ENCODE data around the gene CCHCR1.

The CCHCR1 gene

DNA sequence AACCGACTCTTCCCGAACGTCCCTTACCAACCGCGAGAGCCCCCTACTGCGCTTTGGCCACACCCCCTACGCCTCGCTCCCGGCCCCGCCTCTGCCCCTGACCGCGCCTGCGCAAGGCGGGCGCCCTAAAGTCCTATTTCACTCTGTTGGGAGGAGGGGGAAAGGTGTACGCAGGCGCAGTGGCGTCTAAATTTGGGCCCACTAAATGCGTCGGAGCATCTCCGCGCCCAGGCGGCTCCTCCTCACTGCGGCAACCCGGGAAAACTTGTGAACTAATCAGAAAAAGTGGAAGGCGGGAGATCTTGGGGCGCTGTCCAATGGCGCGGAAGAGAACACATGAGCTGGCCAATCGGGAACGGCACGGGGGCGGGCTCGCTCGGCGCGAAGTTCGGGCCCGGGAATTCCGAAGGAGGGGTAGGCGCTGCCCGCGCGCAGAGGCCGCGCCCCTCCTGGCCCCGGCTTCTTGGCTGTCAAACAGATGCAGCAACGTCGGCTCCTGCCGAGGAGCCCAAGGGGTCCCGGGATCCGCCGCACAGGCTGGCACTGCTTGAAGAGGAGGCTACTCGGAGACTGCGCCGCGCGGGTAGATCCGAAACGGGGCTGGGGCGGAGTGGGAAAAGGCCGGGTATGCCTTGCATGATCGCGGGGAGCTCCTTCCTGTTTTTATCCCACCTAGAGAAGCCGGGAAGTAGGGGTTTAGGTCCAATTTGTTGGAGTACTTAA, 699 bp upstream of the CCHCR1 start, which contains the start of gene TCF19:
TSS of gene TCF19 (plus strand) at position 450 of the 723 bp plus-strand sequence. CDS start 881 bp downstream, outside the sequence.
- peak; percentile 93 for ATAC-seq
- no peak for TF ChIP-seq ESRRG (CRISPR knock-in tag; IDR thresholded peaks at IDR 0.05)
- no peak for TF ChIP-seq RARB (CRISPR knock-in tag; IDR thresholded peaks at IDR 0.05)
- no peak for TF ChIP-seq ZFP30 (CRISPR knock-in tag; IDR thresholded peaks at IDR 0.05)
- TF ChIP-seq PPARA (CRISPR knock-in tag; IDR thresholded peaks at IDR 0.05; ENCODE audit: borderline replicate concordance) = no peak
- TF ChIP-seq GLIS3 (CRISPR knock-in tag; IDR thresholded peaks at IDR 0.05) = no peak
- no peak for TF ChIP-seq ARNTL (CRISPR knock-in tag; IDR thresholded peaks at IDR 0.05; ENCODE audit: borderline replicate concordance, low read depth)
- no peak for TF ChIP-seq ZC3H10 (CRISPR knock-in tag; IDR thresholded peaks at IDR 0.05)
- no peak for TF ChIP-seq ZNF70 (CRISPR knock-in tag; IDR thresholded peaks at IDR 0.05)
- TF ChIP-seq, protein P1, sequence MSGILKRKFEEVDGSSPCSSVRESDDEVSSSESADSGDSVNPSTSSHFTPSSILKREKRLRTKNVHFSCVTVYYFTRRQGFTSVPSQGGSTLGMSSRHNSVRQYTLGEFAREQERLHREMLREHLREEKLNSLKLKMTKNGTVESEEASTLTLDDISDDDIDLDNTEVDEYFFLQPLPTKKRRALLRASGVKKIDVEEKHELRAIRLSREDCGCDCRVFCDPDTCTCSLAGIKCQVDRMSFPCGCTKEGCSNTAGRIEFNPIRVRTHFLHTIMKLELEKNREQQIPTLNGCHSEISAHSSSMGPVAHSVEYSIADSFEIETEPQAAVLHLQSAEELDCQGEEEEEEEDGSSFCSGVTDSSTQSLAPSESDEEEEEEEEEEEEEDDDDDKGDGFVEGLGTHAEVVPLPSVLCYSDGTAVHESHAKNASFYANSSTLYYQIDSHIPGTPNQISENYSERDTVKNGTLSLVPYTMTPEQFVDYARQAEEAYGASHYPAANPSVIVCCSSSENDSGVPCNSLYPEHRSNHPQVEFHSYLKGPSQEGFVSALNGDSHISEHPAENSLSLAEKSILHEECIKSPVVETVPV (CRISPR knock-in tag; IDR thresholded peaks at IDR 0.05) = no peak
- no peak for TF ChIP-seq ZNF8 (CRISPR knock-in tag; IDR thresholded peaks at IDR 0.05)
- no peak for TF ChIP-seq OSR1 (CRISPR knock-in tag; IDR thresholded peaks at IDR 0.05)
- no peak for TF ChIP-seq SNAI2 (CRISPR knock-in tag; IDR thresholded peaks at IDR 0.05)
- no peak for TF ChIP-seq CSDC2 (CRISPR knock-in tag; IDR thresholded peaks at IDR 0.05)
- no peak for TF ChIP-seq TOX (CRISPR knock-in tag; IDR thresholded peaks at IDR 0.05; ENCODE audit: borderline replicate concordance)
- no peak for TF ChIP-seq ZNF565 (CRISPR knock-in tag; conservative IDR thresholded peaks at IDR 0.05; ENCODE audit: low read depth)

DNA sequence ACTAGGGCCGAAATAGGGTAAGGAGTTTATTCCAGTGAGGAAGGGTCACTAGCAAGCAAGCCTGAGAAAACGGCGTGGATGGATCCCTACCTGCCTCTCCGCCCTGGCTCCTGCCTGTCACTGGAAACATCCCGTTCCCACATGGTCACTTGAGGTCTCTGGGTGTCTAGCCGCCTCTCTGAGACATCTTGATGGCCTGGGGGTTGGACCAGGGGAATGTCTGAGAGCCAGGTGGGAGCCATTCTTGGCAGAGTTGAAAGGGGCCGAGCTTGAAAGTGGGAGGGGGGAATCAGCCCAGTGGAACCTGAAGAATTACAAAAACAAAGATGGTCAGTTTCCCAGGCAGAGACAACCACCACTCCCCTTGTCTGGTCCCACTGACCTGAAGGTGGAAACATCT, 961 bp downstream of the CCHCR1 start:
- no peak for TF ChIP-seq ZC3H10 (CRISPR knock-in tag; IDR thresholded peaks at IDR 0.05)
- no peak for TF ChIP-seq GLIS3 (CRISPR knock-in tag; IDR thresholded peaks at IDR 0.05)
- TF ChIP-seq SNAI2 (CRISPR knock-in tag; IDR thresholded peaks at IDR 0.05) = no peak
- no peak for TF ChIP-seq CSDC2 (CRISPR knock-in tag; IDR thresholded peaks at IDR 0.05)
- TF ChIP-seq OSR1 (CRISPR knock-in tag; IDR thresholded peaks at IDR 0.05) = no peak
- no peak for TF ChIP-seq ZFP3 (CRISPR knock-in tag; IDR thresholded peaks at IDR 0.05)
- TF ChIP-seq ARNTL (CRISPR knock-in tag; IDR thresholded peaks at IDR 0.05; ENCODE audit: borderline replicate concordance, low read depth) = no peak
- no peak for TF ChIP-seq PPARA (CRISPR knock-in tag; IDR thresholded peaks at IDR 0.05; ENCODE audit: borderline replicate concordance)
- TF ChIP-seq ZNF8 (CRISPR knock-in tag; IDR thresholded peaks at IDR 0.05) = no peak
- ATAC-seq = no peak

DNA sequence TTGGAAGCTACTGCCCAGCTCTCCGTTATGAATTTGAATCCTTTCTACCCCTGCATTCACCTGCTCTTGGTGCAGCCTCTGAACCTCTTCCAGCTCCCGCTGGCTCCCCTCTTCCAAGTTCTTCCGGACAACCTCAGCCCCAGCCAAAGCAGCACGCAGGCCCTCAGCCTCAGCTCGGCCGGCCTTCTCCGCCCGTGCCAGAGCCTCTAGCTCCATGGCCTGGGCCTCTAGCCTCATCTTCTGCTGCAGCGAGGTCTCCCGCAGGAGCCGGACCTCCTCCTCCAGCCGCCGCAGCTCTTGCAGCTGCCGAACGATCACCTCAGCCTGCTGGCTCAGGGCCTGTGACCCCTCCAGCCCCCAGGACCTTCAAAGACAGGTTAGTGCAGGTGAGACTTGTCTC, 3.2 kb downstream of the CCHCR1 start:
- no peak for TF ChIP-seq GLIS3 (CRISPR knock-in tag; IDR thresholded peaks at IDR 0.05)
- TF ChIP-seq, protein P1 (CRISPR knock-in tag; IDR thresholded peaks at IDR 0.05) = no peak
- TF ChIP-seq BACH2 (CRISPR knock-in tag; IDR thresholded peaks at IDR 0.05; ENCODE audit: borderline replicate concordance) = no peak
- no peak for TF ChIP-seq OSR1 (CRISPR knock-in tag; IDR thresholded peaks at IDR 0.05)
- TF ChIP-seq CSDC2 (CRISPR knock-in tag; IDR thresholded peaks at IDR 0.05) = no peak
- TF ChIP-seq ISL1 (CRISPR knock-in tag; IDR thresholded peaks at IDR 0.05) = no peak
- TF ChIP-seq, protein P2, sequence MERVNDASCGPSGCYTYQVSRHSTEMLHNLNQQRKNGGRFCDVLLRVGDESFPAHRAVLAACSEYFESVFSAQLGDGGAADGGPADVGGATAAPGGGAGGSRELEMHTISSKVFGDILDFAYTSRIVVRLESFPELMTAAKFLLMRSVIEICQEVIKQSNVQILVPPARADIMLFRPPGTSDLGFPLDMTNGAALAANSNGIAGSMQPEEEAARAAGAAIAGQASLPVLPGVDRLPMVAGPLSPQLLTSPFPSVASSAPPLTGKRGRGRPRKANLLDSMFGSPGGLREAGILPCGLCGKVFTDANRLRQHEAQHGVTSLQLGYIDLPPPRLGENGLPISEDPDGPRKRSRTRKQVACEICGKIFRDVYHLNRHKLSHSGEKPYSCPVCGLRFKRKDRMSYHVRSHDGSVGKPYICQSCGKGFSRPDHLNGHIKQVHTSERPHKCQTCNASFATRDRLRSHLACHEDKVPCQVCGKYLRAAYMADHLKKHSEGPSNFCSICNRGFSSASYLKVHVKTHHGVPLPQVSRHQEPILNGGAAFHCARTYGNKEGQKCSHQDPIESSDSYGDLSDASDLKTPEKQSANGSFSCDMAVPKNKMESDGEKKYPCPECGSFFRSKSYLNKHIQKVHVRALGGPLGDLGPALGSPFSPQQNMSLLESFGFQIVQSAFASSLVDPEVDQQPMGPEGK (CRISPR knock-in tag; IDR thresholded peaks at IDR 0.05; ENCODE audit: borderline replicate concordance) = no peak
- no peak for TF ChIP-seq PPARA (CRISPR knock-in tag; IDR thresholded peaks at IDR 0.05; ENCODE audit: borderline replicate concordance)
- no peak for TF ChIP-seq ZNF70 (CRISPR knock-in tag; IDR thresholded peaks at IDR 0.05)
- no peak for TF ChIP-seq ZNF565 (CRISPR knock-in tag; conservative IDR thresholded peaks at IDR 0.05; ENCODE audit: low read depth)
- TF ChIP-seq ARNTL (CRISPR knock-in tag; IDR thresholded peaks at IDR 0.05; ENCODE audit: borderline replicate concordance, low read depth) = no peak
- no peak for TF ChIP-seq ZC3H10 (CRISPR knock-in tag; IDR thresholded peaks at IDR 0.05)
- TF ChIP-seq, protein P3, sequence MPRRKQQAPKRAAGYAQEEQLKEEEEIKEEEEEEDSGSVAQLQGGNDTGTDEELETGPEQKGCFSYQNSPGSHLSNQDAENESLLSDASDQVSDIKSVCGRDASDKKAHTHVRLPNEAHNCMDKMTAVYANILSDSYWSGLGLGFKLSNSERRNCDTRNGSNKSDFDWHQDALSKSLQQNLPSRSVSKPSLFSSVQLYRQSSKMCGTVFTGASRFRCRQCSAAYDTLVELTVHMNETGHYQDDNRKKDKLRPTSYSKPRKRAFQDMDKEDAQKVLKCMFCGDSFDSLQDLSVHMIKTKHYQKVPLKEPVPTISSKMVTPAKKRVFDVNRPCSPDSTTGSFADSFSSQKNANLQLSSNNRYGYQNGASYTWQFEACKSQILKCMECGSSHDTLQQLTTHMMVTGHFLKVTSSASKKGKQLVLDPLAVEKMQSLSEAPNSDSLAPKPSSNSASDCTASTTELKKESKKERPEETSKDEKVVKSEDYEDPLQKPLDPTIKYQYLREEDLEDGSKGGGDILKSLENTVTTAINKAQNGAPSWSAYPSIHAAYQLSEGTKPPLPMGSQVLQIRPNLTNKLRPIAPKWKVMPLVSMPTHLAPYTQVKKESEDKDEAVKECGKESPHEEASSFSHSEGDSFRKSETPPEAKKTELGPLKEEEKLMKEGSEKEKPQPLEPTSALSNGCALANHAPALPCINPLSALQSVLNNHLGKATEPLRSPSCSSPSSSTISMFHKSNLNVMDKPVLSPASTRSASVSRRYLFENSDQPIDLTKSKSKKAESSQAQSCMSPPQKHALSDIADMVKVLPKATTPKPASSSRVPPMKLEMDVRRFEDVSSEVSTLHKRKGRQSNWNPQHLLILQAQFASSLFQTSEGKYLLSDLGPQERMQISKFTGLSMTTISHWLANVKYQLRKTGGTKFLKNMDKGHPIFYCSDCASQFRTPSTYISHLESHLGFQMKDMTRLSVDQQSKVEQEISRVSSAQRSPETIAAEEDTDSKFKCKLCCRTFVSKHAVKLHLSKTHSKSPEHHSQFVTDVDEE (CRISPR knock-in tag; IDR thresholded peaks at IDR 0.05) = no peak
- no peak for TF ChIP-seq ZFP30 (CRISPR knock-in tag; IDR thresholded peaks at IDR 0.05)
- TF ChIP-seq ZNF8 (CRISPR knock-in tag; IDR thresholded peaks at IDR 0.05) = no peak
- TF ChIP-seq RARB (CRISPR knock-in tag; IDR thresholded peaks at IDR 0.05) = no peak
- no peak for ATAC-seq
